Mesenchymal stem cell (in vitro differentiated cells and primary cell): ENCODE measurements around the gene BICC1.

Experiments used
- DNase-seq: peaks from one replicate; pipeline ENCODE4 v3.0.0-alpha.2; 2013
- H2AFZ ChIP-seq: one replicate; pipeline ENCODE4 v1.6.1; 2013; ENCODE audit warnings: low read depth, mild to moderate bottlenecking, control low read depth, inconsistent platforms, low read length, moderate library complexity
- H2AK5ac ChIP-seq: 2 replicates; pipeline ENCODE4 v1.6.1; 2013; ENCODE audit warnings: low read length, moderate library complexity, mild to moderate bottlenecking, inconsistent platforms; ENCODE audit not compliant: severe bottlenecking
- H2BK120ac ChIP-seq: one replicate; pipeline ENCODE4 v1.6.1; 2013; ENCODE audit warnings: low read depth, mild to moderate bottlenecking, inconsistent platforms, low read length, moderate library complexity
- H2BK12ac ChIP-seq, 2 experiments: one replicate each; pipeline ENCODE4 v1.6.1; 2013; ENCODE audit warnings: inconsistent platforms in 2 of 2, low read length in 2 of 2, mild to moderate bottlenecking in 2 of 2, moderate library complexity in 2 of 2, control low read depth in 1 of 2
- H2BK15ac ChIP-seq: one replicate; pipeline ENCODE4 v1.6.1; 2013; ENCODE audit warnings: mild to moderate bottlenecking, low read depth, inconsistent platforms; ENCODE audit not compliant: poor library complexity, severe bottlenecking
- H2BK5ac ChIP-seq: 2 replicates; pipeline ENCODE4 v1.6.1; 2013; ENCODE audit warnings: low read depth, mild to moderate bottlenecking, low read length, control low read depth, inconsistent platforms; ENCODE audit not compliant: poor library complexity, severe bottlenecking
- H3K14ac ChIP-seq, 2 experiments: one replicate each; pipeline ENCODE4 v1.6.1; 2013; ENCODE audit warnings: inconsistent platforms in 2 of 2, low read length in 2 of 2, control low read depth in 1 of 2, mild to moderate bottlenecking in 1 of 2, moderate library complexity in 1 of 2
- H3K18ac ChIP-seq, 2 experiments: one replicate each; pipeline ENCODE4 v1.6.1; 2013; ENCODE audit warnings: inconsistent platforms in 2 of 2, low read length in 2 of 2, control low read depth in 1 of 2, low read depth in 1 of 2, mild to moderate bottlenecking in 1 of 2
- H3K23ac ChIP-seq, 2 experiments: one replicate each; pipeline ENCODE4 v1.6.1; 2013; ENCODE audit warnings: inconsistent platforms in 2 of 2, low read length in 2 of 2, mild to moderate bottlenecking in 2 of 2, moderate library complexity in 2 of 2, control low read depth in 1 of 2
- H3K27ac ChIP-seq: 2 replicates; pipeline ENCODE4 v1.5.1; 2013; ENCODE audit warnings: mild to moderate bottlenecking, moderate library complexity, low read length, control low read depth, inconsistent platforms; ENCODE audit not compliant: poor library complexity, severe bottlenecking
- H3K27me3 ChIP-seq, 2 experiments: 2 replicates each; pipeline versions ENCODE4 v1.6.1 to v1.7.0; 2013; ENCODE audit warnings: low read length in 2 of 2, mild to moderate bottlenecking in 2 of 2, moderate library complexity in 2 of 2, control low read depth in 1 of 2, inconsistent platforms in 1 of 2; ENCODE audit not compliant: control insufficient read depth in 1 of 2, insufficient read depth in 1 of 2
- H3K36me3 ChIP-seq, 2 experiments: 2 replicates each; pipeline versions ENCODE4 v1.6.1 to v1.7.0; 2013; ENCODE audit warnings: low read length in 2 of 2, control low read depth in 1 of 2, inconsistent platforms in 1 of 2, low read depth in 1 of 2, mild to moderate bottlenecking in 1 of 2; ENCODE audit not compliant: insufficient read depth in 2 of 2, control insufficient read depth in 1 of 2
- H3K4ac ChIP-seq, 2 experiments: one replicate each; pipeline ENCODE4 v1.6.1; 2013; ENCODE audit warnings: inconsistent platforms in 2 of 2, low read length in 2 of 2, mild to moderate bottlenecking in 2 of 2, moderate library complexity in 2 of 2, control low read depth in 1 of 2, low read depth in 1 of 2
- H3K4me1 ChIP-seq: 2 replicates; pipeline ENCODE4 v1.6.1; 2013; ENCODE audit warnings: low read depth, low read length, control low read depth; ENCODE audit not compliant: control insufficient read depth, insufficient read depth
- H3K4me2 ChIP-seq: 2 replicates; pipeline ENCODE4 v1.6.1; 2013; ENCODE audit warnings: low read length, mild to moderate bottlenecking, inconsistent platforms; ENCODE audit not compliant: poor library complexity, severe bottlenecking
- H3K4me3 ChIP-seq, 2 experiments: 2 replicates each; pipeline versions ENCODE4 v1.5.1 to v1.7.0; 2013; ENCODE audit warnings: low read length in 2 of 2, mild to moderate bottlenecking in 2 of 2, control low read depth in 1 of 2, low read depth in 1 of 2; ENCODE audit not compliant: insufficient read depth in 1 of 2
- H3K79me1 ChIP-seq: replicated peaks from 2 replicates; pipeline ENCODE4 v1.6.1; 2013; ENCODE audit warnings: mild to moderate bottlenecking, control low read depth, low read length, inconsistent platforms; ENCODE audit not compliant: poor library complexity, severe bottlenecking
- H3K9ac ChIP-seq: 2 replicates; pipeline ENCODE4 v1.7.0; 2013; ENCODE audit warnings: mild to moderate bottlenecking, low read length, moderate library complexity
- H3K9me3 ChIP-seq: 2 replicates; pipeline ENCODE4 v1.7.0; 2013; ENCODE audit warnings: mild to moderate bottlenecking, low read length; ENCODE audit not compliant: control insufficient read depth
- H4K8ac ChIP-seq: one replicate; pipeline ENCODE4 v1.6.1; 2013; ENCODE audit warnings: inconsistent platforms, mild to moderate bottlenecking, low read length, moderate library complexity
- H4K91ac ChIP-seq: one replicate; pipeline ENCODE4 v1.6.1; 2013; ENCODE audit warnings: mild to moderate bottlenecking, low read length, inconsistent platforms
- WGBS: methylation state at CpG from one replicate; pipeline ENCODE4 v1.1.7; 2013; ENCODE audit warnings: mixed read lengths; 5-methylcytosine and 5-hydroxymethylcytosine counted together

The BICC1 gene

DNA sequence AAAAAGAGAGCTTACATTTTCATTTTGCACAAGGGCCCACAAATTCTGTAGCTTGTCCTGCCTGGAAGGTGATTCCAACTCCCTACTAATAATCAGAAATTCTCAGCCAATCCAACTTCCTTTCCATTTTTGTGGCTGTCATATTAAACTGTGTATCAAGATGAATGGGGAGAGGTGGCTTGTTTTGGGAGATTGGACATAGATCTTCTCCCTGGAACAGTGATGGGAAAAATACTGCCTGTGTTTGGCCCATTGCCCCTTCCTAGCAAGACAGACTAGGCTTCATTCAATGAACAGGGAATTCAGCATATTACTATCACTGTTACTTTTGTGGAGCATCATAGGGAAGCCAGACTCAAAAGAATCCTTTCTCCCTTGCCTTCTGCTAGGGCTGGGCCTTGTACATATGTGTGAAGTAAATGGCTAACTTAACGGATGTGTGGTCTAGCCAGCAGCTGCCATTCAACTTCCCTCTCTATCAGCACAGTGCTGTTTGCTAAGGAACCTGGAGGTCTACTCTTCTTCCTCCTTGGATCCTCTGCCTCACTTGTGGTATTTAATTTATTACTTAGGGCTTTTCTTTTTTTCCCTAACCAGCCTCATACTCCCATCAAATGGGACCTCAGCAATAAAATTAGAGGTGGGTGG, 326.0 kb downstream of the BICC1 start:
- peaks cover 0 to 4% of the 10 kb centered on the region in 2 experiments for H3K36me3 ChIP-seq
- H3K4me3 ChIP-seq, result no peak overlapping the region
- no peak overlapping the region for H2AFZ ChIP-seq
- no peak overlapping the region for H3K18ac ChIP-seq
- no peak overlapping the region for H3K14ac ChIP-seq
- no peak overlapping the region for H4K8ac ChIP-seq
- no peaks in the 10 kb centered on the region for H3K4me1 ChIP-seq
- no peak overlapping the region for H3K4me2 ChIP-seq
- H3K9ac ChIP-seq, result no peak overlapping the region
- H3K23ac ChIP-seq, result no peak overlapping the region
- H3K27me3 ChIP-seq, result no peaks in the 10 kb centered on the region
- H2BK12ac ChIP-seq, result no peak overlapping the region
- no peak for DNase-seq
- no peak overlapping the region for H2BK15ac ChIP-seq
- no peak overlapping the region for H4K91ac ChIP-seq
- no peaks in the 10 kb centered on the region for H3K79me1 ChIP-seq
- no peak overlapping the region for H2AK5ac ChIP-seq
- no peak overlapping the region for H3K4ac ChIP-seq
- no peak overlapping the region for H2BK5ac ChIP-seq
- no peak overlapping the region for H3K27ac ChIP-seq
- no peak overlapping the region for H2BK120ac ChIP-seq
- H3K9me3 ChIP-seq, result no peaks in the 10 kb centered on the region
- WGBS, result no CpG with 5 or more reads among the region's 1 CpG

DNA sequence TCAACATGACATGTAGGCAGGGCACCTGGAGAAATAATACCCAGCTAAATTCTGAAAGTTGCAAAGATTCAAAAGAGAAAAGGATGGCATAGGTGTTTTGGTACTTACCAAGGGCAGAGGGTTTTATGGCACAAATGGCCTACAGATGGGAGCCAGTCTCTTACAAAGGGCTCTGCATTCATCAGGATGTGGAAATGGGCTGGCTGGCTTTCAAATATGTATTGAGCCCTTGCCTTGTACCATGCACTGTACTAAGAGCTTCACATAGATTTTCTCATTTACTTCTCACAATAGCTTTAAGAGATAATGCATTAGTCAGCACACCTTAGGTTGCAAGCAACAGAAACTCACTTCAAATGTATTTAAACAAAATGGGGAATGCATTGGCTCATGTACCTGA, 327.1 kb downstream of the BICC1 start:
- Histone ChIP-seq H3K9me3 (no peaks in the 10 kb centered on the region), H3K14ac (no peak overlapping the region), H3K27me3 (no peaks in the 10 kb centered on the region), H3K79me1 (no peaks in the 10 kb centered on the region), H4K91ac (no peak overlapping the region), H3K4me3 (no peak overlapping the region), H3K4me1 (no peaks in the 10 kb centered on the region), H2AFZ (no peak overlapping the region), H3K4me2 (no peak overlapping the region), H3K9ac (no peak overlapping the region), H3K36me3 (peaks cover 0 to 4% of the 10 kb centered on the region in 2 experiments), H3K27ac (no peak overlapping the region), H4K8ac (no peak overlapping the region), H2AK5ac (no peak overlapping the region), H2BK5ac (no peak overlapping the region), H3K4ac (no peak overlapping the region), H2BK12ac (no peak overlapping the region), H3K23ac (no peak overlapping the region), H2BK120ac (no peak overlapping the region), H3K18ac (no peak overlapping the region), H2BK15ac (no peak overlapping the region)
- no peak for DNase-seq

GRCh38 chr10:58840840-58841435, 328.3 kb downstream of the BICC1 start:
- Histone ChIP-seq H3K14ac (no peak overlapping the region), H2BK120ac (no peak overlapping the region), H3K4me2 (no peak overlapping the region), H4K8ac (no peak overlapping the region), H2BK15ac (no peak overlapping the region), H2AK5ac (no peak overlapping the region), H4K91ac (no peak overlapping the region), H2BK12ac (no peak overlapping the region), H3K36me3 (peaks cover 0 to 4% of the 10 kb centered on the region in 2 experiments), H3K18ac (no peak overlapping the region), H3K27me3 (no peaks in the 10 kb centered on the region), H3K23ac (no peak overlapping the region), H3K79me1 (no peaks in the 10 kb centered on the region), H3K9ac (no peak overlapping the region), H3K4ac (no peak overlapping the region), H2BK5ac (no peak overlapping the region), H3K27ac (no peak overlapping the region), H3K9me3 (no peaks in the 10 kb centered on the region), H3K4me3 (no peak overlapping the region), H2AFZ (no peak overlapping the region), H3K4me1 (no peaks in the 10 kb centered on the region)
- DNase-seq, result no peak
- no CpG with 5 or more reads among the region's 1 CpG for WGBS

- Histone ChIP-seq H2BK120ac (no peak overlapping the region), H2BK5ac (no peak overlapping the region), H3K4me3 (no peak overlapping the region), H4K91ac (no peak overlapping the region), H3K9ac (no peak overlapping the region), H3K27ac (no peak overlapping the region), H4K8ac (no peak overlapping the region), H3K23ac (no peak overlapping the region), H3K18ac (no peak overlapping the region), H2BK15ac (no peak overlapping the region), H3K27me3 (no peaks in the 10 kb centered on the region), H2AK5ac (no peak overlapping the region), H3K79me1 (no peaks in the 10 kb centered on the region), H2BK12ac (no peak overlapping the region), H3K4ac (no peak overlapping the region), H2AFZ (no peak overlapping the region), H3K14ac (no peak overlapping the region), H3K4me2 (no peak overlapping the region), H3K9me3 (peaks cover 3% of the 10 kb centered on the region), H3K36me3 (no peaks in the 10 kb centered on the region), H3K4me1 (no peaks in the 10 kb centered on the region)
- WGBS, result 97% methylated on average over 4 of the region's 4 CpGs
- DNase-seq, result no peak
These were observed 330.2 kb downstream of the BICC1 start for GRCh38 chr10:58842860-58843376.
